Measurements from ENCODE around the gene TMA7.
"Not testable (repeated sequence)": the region's sequence is repeated elsewhere in the genome, so short reads cannot be mapped to it uniquely, and the experiment has no call there.

Gene TMA7

DNA sequence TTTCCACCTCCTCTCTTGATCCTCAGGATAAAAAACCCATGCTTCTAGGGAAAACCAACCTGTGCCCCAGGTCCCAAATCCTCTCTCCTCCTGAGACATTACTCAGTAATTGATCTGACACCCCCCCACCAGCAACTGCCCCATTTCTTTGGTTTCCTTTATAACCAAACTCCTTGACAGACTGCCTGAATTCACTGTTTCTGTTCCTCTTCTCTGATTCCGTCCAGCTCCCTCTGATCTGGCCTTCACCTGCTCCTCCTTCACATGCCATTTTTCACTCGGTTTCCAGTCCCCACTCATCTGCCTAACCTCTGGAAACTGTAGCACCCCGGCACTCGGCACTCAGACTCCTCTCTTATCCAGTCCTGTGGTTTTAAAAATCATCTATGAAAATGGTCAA lies 2.2 kb upstream of the TMA7 start:
- no peak for DNase-seq

DNA sequence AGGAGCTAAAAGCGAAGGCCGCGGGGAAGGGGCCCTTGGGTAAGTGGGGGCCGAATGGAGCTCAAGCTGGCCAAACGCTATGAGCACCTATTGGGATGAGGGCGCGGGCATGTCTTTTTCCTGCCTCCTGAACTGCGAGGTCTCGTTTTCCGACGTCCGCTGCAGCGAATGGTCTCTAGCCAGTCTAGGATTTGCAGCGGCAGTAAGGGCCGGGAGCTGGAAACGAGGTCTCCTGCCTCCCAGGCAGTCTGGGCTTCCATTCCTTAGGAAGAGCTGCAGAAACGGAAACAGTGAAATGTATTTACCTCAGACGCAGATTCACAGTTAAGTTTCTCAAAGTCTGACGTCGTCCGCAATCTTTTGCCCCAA lies 517 bp downstream of the TMA7 start:
- DNase-seq: no peak

DNA sequence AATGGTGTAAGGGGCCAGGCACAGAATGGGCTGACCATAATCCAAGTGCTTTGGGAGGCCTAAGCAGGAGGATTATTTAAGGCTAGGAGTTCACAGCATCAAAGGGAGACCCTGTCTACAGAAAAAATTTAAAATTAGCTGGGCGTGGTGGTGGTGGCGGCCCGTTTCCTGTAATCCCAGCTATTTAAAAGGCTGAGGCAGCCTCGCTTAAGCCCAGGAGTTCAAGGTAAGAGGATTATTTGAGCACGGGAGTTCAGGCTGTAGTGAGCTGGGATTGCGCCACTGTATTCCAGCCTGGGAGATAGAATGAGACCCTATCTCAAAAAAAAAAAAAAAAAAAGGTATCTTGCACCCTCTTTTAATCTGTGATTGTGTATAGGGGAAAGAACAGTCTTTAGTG lies 1.9 kb downstream of the TMA7 start:
- no peak for DNase-seq

DNA sequence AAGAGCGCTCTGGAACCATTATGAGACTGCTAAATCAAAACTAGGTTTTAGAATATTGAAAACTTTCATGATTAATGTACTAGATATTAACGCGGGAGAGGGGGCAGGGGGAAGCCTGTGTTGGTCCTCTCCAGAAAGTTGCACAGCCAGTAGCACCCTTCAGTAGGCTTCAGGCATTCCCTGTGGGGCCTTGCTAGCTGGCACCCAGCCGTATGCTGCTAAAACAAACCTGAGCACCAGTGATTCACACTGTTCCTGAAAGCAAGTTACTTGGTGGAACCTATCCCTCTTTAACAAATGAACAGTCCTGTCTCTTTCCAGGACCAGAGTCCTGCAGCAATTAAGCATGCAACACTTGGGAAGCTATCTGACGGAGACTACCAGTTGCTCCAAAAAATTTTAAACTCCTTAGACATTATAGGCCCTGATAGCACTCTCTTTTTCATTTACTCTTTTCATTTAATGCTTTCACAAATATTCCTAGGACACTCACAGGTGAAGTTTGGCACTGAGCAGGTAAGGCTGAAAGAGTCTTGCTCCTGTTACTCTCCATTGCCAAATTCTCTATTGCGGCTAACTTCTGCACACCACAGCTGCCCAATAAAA lies 5.3 kb downstream of the TMA7 start:
- no peak for DNase-seq

DNA sequence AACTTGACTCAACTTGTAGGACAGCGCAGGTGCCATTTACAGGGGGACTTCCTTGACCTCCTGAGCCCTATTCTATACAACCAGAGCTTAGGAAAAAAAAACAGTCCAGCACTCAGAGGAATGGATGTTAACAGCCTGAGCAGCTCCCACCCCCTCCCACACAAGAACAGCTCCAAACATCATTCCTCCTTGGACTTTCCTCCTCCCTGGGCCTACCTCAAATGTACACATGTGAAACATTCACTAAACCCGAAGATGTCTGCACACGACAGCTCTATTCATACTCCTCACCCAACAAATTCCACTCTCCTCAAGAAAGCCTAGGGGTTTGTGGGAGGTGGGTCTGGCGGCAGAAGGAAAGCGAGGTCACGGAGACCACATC lies 6.0 kb downstream of the TMA7 start:
- DNase-seq: no peak

DNA sequence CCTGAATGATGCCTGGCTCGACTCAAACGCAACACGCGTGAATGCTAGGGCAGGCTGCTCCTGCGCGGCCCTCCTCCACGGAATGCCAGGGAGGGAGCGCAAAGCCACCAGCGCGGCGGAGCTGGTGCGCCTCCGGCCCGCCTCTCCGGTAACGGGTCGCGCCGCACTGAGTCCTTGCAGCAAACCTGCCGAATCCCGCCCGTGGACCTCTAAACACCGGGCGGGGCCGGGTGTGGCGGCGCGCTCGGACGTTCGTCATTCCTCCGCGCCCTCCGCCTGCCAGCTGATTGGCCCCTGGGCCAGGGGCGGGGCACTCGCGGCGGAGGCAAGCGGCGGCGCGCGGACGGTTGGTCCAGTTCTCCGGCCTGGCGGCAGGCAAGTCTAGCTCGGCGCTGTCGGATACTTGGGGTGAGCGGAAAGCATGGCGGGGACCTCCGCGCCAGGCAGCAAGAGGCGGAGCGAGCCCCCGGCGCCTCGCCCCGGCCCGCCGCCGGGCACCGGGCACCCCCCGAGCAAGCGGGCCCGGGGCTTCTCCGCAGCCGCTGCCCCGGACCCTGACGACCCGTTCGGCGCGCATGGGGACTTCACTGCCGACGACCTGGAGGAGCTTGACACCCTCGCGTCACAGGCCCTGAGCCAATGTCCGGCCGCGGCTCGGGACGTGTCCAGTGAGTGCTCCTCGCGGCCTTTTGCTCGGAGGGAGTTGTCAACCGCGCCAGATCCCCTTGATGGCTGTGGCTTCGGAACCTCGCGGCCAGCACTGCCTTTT lies 6.6 kb downstream of the TMA7 start, which contains the start of gene ATRIP:
TSS of gene ATRIP (plus strand) at position 313 of the 769 bp plus-strand sequence. CDS start at position 422, 109 bp downstream.
- peak; percentile 89 for DNase-seq

DNA sequence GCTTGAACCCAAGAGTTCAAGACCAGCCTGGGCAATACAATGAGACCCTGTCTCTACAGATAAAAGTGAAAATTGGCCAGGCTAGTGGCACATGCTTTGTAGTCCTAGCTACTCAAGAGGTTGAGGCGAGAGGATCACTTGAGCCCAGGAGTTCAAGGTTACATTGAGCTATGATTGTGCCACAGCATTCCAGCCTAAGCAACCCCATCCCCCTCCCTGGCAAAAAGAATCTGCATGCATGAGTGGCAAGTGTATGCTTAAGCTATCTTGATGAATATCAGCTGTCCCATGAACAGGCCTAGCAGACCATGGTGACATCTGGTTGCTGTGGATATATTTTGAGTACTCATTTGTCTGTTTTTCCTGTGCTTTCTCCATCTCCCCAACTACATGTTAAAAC lies 11.2 kb downstream of the TMA7 start:
- DNase-seq: no peak

DNA sequence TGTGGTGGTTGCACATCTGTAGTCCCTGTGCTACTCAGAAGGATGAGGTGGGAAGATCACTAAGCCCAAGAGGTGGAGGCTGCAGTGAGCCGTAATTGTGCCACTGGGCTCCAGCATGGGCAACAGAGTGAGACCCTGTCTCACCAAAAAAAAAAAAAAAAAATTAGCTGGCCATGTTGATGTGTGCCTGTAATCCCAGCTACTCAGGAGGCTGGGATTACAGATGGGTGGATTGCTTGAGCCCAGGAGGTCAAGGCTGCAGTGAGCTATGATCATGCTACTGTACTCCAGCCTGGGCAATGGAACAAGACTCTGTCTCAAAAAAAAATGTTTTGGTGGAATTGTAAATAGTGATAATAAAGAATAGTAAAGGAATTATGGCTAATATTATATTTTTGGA lies 16.4 kb downstream of the TMA7 start:
- DNase-seq: no peak

DNA sequence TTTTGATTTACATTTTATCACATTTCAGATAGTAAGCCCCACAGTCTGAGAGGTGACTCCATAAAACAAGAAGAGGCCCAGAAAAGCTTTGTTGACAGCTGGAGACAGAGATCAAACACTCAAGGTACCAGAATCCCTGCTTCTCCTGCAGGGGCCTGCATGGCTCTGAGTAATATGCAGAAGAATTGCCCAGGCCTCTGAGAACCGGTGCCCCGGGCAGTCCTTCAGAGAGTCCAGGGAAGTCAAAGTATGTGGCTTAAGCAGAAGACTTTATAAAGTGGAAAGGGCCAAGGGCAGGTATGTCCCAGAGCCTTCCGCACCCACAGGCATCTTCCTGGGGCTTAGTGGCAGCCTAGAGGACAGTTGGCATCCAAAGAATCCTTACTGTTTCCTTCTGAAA lies 19.3 kb downstream of the TMA7 start:
- DNase-seq: no peak

DNA sequence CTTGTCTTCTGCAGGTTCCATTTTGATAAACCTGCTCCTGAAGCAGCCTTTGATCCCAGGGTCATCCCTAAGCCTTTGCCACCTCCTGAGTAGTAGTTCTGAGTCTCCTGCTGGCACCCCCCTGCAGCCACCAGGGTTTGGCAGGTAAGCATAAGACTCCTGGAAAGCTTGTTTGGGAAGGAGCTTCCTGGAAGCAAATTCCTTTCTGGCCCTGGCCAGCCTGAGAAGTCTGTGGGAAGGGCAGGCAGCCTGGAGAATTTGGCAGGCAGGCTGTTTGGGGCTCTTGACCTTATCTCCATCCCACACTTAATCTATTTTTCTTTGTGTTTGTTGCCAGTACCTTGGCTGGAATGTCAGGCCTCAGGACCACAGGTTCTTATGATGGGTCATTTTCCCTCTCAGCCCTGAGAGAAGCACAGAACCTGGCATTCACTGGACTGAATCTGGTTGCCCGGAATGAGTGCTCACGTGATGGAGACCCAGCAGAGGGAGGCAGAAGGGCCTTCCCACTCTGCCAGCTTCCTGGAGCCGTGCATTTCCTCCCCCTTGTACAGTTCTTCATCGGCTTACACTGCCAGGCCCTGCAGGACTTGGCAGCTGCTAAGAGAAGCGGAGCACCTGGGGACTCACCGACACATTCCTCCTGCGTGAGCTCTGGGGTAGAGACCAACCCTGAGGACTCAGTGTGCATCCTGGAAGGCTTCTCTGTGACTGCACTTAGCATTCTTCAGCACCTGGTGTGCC lies 19.9 kb downstream of the TMA7 start:
- DNase-seq: no peak

DNA sequence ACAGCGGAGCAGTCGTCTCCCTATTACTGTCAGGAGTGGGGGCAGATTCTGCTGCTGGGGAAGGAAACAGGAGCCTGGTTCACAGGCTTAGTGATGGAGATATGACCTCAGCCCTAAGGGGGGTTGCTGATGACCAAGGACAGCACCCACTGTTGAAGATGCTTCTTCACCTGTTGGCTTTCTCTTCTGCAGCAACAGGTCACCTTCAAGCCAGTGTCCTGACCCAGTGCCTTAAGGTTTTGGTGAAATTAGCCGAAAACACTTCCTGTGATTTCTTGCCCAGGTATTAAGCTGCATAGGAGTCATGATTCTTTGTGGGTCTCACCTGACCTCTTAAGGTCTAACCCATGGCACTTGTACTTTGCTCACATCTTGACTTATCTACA lies 20.5 kb downstream of the TMA7 start:
- DNase-seq: no peak

DNA sequence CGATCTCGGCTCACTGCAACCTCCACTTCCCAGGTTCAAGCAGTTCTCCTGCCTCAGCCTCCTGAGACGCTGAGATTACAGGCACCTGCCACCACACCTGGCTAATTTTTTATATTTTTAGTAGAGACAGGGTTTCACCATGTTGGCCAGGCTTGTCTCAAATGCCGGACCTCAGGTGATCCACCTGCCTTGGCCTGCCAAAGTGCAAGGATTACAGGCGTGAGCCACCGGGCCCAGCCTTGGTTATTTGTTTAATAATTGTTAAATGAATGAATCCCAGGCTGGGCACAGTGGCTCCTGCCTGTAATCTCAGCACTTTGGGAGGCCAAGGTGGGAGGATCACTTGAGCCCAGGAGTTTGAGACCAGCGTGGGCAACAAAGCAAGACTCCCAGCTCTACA lies 21.7 kb downstream of the TMA7 start:
- DNase-seq: not testable (repeated sequence)

DNA sequence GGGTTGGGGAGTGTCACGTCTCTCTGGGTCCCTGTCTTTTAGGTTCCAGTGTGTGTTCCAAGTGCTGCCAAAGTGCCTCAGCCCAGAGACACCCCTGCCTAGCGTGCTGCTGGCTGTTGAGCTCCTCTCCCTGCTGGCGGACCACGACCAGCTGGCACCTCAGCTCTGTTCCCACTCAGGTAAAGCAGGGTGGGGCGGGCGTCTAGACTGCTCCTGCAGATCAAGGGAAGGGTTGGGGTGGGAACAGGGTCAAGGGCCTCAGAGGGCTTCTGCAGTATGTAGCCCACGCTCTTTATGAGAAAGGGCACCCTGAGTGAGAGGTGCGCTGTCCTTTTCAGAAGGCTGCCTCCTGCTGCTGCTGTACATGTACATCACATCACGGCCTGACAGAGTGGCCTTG lies 23.6 kb downstream of the TMA7 start:
- DNase-seq: no peak

DNA sequence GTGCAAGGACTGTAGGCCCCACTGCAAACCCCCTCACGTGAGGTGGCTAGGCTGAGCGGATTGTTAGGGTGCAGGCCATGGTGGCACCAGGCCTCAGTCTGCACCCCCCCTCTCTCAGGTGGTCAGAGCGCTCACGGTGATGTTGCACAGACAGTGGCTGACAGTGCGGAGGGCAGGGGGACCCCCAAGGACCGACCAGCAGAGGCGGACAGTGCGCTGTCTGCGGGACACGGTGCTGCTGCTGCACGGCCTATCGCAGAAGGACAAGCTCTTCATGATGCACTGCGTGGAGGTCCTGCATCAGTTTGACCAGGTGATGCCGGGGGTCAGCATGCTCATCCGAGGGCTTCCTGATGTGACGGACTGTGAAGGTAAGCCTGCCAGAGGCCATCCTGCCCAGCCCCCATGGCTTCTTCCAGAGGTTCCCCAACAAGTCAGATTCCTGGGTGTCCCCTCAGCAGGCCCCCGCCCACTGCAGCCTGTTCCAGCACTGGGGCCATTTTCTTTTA lies 24.7 kb downstream of the TMA7 start:
- DNase-seq: no peak

DNA sequence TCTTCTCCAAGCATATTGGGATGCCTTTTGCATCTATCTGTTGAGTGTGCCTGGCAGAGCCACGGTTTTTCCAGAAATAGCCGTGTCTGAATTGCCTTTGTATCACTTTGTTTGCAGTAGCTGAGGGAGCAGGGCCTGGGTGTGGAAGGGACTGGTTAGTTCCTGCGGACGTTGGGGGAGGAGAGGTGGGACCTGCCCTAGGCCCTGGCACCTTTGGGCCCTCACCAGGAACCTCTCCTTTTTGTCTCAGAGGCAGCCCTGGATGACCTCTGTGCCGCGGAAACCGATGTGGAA lies 25.1 kb downstream of the TMA7 start:
- no peak for DNase-seq

DNA sequence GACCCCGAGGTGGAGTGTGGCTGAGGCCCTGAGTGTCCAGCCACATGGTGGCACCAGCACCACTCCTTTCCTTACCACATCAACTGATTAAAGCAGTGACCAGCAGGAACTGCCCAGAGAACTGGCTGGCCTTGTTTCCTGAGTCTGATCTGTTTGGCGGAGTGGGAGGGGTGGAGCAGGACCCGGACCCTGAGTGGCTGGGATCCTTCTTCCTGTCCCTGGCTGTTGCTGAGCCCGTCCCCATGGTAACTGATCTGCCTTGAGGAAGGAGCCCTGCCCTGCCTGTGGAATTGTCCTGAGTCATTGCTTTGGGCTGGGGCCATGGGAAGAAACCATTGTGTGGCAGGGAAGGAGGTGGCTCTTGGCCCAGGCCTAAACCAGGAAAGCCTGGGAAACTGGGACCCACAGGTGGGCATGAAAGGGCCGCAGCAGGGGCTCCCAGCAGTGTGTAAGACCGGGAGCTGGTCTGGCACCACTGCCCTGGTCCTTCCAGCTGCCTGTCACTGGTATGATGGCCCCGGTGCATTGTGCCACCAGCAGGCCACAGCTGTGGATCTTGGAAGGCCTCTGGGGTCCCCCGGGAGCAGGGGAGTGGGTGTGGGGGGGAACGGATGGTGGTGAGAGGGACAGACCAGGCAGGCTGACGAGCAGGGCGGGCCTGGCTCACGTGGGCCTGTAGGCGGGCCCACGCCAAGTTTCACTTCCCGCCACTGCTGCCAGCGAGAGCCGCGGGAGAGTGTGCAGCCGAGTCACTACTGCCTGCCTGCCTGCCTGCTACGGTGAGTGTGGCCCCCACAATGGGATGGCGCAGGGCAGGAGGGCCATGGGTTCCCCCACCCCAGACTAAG lies 25.7 kb downstream of the TMA7 start:
- peak; percentile 82 for DNase-seq

DNA sequence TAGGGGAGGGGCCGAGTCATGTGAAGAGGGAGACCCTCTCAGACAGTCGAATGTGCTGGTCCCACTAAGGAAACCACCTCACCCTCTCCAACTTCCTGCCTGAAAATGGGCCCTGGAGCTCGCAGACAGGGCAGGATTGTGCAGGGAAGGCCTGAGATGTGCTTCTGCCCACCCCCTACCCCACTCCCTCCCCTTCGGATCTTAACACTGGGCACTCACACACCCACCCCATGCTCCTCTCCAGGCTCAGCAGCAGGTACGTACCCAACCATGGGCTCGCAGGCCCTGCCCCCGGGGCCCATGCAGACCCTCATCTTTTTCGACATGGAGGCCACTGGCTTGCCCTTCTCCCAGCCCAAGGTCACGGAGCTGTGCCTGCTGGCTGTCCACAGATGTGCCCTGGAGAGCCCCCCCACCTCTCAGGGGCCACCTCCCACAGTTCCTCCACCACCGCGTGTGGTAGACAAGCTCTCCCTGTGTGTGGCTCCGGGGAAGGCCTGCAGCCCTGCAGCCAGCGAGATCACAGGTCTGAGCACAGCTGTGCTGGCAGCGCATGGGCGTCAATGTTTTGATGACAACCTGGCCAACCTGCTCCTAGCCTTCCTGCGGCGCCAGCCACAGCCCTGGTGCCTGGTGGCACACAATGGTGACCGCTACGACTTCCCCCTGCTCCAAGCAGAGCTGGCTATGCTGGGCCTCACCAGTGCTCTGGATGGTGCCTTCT lies 26.5 kb downstream of the TMA7 start:
- DNase-seq: peak; percentile 43

DNA sequence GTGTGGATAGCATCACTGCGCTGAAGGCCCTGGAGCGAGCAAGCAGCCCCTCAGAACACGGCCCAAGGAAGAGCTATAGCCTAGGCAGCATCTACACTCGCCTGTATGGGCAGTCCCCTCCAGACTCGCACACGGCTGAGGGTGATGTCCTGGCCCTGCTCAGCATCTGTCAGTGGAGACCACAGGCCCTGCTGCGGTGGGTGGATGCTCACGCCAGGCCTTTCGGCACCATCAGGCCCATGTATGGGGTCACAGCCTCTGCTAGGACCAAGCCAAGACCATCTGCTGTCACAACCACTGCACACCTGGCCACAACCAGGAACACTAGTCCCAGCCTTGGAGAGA lies 27.0 kb downstream of the TMA7 start:
- DNase-seq: no peak

DNA sequence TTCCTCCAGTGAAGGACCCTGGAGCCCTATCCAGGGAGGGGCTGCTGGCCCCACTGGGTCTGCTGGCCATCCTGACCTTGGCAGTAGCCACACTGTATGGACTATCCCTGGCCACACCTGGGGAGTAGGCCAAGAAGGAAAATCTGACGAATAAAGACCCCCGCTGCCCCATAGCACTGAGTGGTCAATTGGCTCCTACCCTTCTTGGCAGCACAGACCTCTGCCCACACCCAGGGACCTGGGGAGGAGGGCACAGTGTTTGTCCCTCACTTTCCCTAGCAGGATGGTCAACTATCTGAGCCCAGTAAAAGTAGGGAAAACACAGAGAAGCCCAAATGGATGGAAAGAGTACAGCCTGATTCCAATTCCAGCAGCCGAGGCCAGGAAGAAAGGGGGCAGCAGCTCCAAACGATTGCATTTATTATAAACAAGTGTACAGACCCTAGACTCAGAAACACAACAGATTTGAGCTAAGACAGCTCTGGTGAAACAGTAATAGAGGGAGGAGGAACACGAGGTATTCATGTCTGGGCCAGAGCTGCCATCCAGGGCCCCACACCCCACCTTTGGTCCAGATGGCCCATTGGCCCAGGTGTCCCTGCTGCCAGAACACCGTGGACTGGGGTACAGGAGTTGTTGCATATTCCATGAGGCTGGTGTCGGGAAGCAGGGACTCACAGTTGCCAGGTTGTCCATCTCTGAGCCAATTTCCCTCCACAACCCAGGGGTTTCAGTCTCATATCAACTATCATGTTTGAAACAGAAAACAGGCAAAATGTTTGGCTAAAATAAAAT lies 27.6 kb downstream of the TMA7 start:
- DNase-seq: no peak

DNA sequence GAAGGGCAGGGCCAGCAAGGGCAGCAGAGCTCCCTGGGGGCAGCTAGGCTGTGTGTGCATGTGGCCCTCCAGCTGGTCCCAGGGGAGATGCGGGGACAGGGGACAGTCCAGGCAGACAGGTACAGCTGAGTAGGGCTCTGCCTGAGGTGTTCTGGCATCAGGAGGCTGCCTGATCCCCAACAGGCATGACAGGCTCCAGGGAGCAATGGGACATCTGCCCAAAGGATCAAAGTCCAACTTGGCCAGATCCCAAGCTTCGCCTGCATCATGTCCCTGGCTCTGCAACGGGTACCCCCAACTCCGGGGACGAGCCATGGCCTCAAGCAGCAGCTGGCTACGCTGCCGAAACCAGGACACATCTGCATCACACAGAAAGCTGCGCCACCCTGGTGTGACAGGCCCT lies 28.3 kb downstream of the TMA7 start:
- DNase-seq: no peak

DNA sequence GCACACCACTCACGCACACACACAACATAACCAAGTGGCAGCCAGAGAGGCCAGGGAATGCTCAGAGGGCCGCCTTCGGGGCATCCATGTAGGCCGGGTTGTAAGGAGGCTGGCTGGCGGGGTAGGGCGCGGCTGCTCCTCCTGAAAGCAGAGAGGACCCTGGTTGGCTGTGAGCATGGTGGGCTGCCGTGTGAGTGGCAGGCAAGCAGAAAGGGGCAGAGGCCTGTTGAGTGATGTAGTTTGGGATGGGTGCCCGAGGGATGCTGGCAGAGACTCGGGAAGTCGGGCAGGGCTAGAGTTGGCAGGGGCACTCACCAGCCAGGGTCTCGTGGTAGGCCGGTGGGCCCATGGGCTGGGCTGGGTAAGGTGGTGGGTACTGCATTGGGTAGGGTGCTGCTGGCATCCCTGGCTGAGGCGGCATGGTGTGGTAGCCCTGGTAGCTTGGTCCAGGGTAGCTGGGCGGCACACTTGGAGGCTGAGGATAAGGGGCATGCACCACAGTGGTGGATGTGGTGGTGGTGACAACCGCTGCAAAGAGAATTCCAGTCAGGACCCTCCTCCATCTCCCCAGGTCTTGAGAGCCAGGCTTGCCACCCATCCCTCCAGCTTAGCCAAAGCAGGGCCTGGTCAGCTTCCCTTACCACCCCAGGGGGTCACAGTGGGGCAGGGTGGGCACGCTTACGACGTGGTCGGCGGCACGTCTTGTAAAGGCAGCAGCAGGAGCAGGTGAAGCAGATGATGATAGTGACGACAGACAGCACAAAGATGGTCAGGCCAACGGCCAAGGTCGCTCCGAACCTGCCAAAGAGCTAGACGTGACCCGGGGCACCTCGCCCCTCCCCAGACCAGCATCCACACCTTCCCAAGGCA lies 29.2 kb downstream of the TMA7 start:
- DNase-seq: no peak

All from CD4-positive, alpha-beta T cell treated with Interleukin-21 for 1 hour (primary cell).